AG09319 (cell line): Measurements from ENCODE around the gene ZMIZ2.
A peak's percentile ranks its signal among the peaks of the same experiment; 100 is the strongest.
"Not testable (repeated sequence)": the region's sequence is repeated elsewhere in the genome, so short reads cannot be mapped to it uniquely, and the experiment has no call there.

Source experiments
- DNase-seq: peaks from one replicate; pipeline ENCODE4 v3.0.0-alpha.2; 2010; ENCODE audit warnings: low read depth; ENCODE audit errors: extremely low read depth
- TF ChIP-seq, protein P1 (sequence below): IDR thresholded peaks from 2 replicates; pipeline ENCODE4 v1.5.1; 2011; ENCODE audit warnings: low read depth, mild to moderate bottlenecking, inconsistent platforms, low read length, moderate library complexity

The ZMIZ2 gene

DNA sequence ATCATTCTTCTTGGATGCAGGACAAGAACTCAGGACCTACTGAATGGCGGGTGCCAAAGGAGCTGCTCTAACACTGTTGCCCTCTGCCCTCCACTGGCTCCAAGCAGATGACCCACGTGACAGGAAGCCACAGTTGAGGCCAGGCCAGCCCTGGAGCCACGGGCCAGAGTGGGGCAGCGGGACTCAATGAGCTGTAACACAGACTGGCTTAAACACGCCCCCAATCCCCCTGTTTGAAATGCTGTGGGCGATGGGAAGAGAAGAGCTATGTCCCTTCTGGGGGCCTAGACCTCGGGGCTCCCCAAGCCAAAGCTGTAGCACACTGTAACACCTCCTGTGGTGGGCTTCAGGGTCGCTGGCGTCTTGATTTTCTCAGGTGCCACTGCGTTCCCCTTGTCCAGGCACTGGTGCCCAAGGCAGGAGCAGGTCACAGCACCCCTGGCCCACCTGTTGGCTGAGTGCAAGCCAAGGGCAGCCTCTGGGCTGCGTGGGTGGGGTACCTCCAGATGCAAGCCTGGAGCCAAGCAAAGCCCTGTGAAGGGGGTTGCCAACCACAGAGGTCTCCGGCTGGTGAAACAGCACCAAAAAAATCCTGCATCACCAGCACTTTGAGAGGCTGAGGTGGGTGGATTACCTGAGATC lies 18.6 kb upstream of the ZMIZ2 start:
- DNase-seq: no peak
- TF ChIP-seq, protein P1, sequence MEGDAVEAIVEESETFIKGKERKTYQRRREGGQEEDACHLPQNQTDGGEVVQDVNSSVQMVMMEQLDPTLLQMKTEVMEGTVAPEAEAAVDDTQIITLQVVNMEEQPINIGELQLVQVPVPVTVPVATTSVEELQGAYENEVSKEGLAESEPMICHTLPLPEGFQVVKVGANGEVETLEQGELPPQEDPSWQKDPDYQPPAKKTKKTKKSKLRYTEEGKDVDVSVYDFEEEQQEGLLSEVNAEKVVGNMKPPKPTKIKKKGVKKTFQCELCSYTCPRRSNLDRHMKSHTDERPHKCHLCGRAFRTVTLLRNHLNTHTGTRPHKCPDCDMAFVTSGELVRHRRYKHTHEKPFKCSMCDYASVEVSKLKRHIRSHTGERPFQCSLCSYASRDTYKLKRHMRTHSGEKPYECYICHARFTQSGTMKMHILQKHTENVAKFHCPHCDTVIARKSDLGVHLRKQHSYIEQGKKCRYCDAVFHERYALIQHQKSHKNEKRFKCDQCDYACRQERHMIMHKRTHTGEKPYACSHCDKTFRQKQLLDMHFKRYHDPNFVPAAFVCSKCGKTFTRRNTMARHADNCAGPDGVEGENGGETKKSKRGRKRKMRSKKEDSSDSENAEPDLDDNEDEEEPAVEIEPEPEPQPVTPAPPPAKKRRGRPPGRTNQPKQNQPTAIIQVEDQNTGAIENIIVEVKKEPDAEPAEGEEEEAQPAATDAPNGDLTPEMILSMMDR: no peak

DNA sequence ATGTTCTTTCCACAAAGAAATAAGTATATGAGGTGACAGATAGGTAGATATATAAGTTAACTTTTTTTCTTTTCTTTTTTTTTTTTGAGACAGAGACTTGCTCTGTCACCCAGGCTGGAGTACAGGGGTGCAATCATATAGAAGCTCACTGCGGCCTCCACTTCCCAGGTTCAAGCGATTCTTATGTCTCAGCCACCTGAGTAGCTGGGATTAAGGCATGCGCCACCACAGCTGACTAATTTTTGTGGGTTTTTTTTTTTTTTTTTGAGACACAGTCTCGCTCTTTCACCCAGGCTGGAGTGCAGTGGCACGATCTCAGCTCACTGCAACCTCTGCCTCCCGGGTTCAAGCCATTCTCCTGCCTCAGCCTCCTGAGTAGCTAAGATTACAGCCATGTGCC lies 15.7 kb upstream of the ZMIZ2 start:
- DNase-seq: not testable (repeated sequence)

DNA sequence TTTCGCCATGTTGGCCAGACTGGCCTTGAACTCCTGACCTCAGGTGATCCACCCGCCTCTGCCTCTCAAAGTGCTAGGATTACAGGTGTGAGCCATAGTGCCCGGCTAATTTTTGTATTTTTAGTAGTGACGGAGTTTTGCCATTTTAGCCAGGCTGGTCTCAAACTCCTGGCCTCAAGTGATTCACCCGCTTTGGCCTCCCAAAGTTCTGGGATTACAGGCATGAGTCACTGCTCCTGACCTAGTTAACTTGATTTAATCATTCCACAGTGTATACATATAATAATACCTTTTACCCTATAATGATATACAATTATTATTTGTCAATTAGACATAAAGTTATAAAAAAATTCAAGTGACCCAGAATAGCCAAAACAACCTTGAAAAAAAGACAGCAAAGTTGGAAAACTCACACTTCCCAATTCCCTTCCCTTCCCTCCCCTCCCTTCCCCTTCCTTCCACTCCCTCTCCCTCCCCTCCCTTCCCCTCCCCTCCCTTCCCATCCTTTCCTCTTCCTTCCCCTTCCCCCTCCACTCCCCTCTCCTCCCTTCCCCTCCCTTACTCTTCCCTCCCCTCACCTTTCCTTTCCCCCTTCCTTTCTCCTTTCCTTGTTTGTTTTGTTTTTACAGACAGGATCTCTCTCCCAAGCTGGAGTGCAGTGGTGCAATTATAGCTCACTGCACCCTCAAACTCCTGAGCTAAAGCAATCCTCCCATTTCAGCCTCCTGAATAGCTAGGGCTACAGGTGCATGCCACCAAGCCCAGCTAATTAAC lies 14.8 kb upstream of the ZMIZ2 start:
- TF ChIP-seq, protein P1: no peak
- no peak for DNase-seq

DNA sequence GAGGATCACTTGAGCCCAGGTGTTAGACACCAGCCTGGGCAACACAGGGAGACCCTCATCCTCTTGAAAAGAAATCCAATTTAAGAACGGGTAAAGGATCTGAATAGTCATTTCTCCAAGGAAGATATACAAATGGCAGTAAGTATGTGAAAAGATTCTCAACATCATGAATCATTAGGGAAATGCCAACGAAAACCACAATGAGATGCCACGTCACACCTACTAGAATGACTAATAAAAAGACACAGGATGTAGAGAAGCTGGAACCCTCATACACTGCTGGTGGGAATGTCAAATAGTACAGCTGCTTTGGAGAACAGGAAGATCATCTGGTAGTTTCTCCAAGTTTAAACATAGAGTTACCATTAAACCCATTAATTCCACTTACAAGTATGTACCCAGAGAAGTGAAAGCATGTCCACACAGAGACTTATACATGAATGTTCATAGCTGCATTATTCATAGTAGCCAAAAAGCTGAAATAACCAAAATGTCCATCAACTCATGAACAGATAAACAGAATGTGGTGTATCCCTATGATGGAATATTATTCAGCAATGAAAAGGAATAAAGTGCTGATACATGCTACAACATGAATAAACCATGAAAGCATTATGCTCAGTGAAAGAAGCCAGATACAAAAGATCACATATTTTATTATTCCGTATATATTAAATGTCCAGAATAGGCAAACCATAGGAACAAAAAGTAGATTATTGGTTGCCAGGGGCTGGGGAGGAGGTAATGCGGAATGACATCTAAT lies 13.1 kb upstream of the ZMIZ2 start:
- TF ChIP-seq, protein P1: no peak
- peak; percentile 75 for DNase-seq

DNA sequence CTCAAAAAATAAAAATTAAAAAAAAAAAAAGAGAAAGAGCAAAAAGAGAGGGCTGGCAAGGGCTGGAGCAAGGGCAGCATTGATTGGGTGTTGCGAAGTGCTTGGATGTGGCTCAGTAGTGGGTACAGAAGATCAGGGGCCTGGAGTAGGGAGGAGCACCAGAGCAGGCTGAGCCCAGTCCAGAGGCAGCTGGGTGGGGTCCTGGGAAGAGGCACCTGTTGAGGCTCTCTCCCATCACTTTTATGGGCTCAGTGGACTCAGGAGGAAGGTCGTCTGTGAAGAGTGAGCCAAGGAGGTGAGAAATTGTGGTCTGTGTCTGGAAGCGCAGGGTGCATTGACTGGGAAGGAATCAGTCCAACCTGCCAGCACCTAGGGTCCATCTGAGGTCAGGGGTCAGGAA lies 11.8 kb upstream of the ZMIZ2 start:
- TF ChIP-seq, protein P1: no peak
- DNase-seq: no peak

DNA sequence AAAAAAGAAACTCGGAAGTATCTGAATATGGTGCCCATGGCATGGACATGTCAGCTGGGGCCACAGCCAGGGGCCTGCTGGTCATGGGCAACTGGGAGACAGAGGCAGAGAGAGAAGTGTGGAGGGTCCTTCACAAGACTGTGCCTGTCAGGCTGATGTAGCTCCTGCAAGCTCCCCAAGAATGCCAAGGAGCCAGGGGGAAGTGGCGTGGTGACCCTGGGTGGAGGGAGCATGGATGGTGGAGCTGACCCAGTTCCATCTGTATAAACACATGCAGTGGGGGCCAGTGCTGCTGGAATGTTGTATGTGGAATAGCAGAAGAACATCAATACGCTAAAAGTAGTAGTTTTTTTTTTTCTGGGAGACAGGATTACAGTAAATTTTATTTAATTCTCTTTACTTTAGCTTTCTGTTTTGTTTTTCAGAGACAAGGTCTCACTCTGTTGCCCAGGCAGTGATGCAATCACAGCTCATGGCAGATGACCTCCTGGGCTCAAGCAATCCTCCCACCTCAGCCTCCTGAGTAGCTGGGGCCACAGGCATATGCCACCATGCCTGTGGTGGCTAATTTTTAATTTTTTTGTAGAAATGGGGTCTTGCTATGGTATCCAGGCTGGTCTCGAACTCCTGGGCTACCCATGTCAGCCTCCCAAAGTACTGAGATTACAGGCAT lies 10.5 kb upstream of the ZMIZ2 start:
- DNase-seq: no peak

More for the DNA sequence above, 10.5 kb upstream of the ZMIZ2 start:
- TF ChIP-seq, protein P1: no peak
